Liver (tissue), 9 donors: Measurements from ENCODE around the gene TOM1L2. TPM values are rescaled to one million over a fixed set of nuclear protein-coding genes. Genes with fewer than 3 reads are reported as not detected.

Experiments
- DNase-seq: peaks from one replicate; pipeline ENCODE4 v3.0.0-alpha.2; 2017; ENCODE audit warnings: low spot score
- H3K27ac ChIP-seq, 2 donors: one replicate each; pipeline ENCODE4 v1.7.0; 2013; ENCODE audit warnings: inconsistent platforms in 2 of 2, low read length in 2 of 2, control low read depth in 1 of 2, low read depth in 1 of 2, mild to moderate bottlenecking in 1 of 2
- H3K27me3 ChIP-seq, 4 donors: one replicate each; pipeline versions ENCODE4 v1.6.1 to v1.7.0; 2013; ENCODE audit warnings: low read length in 3 of 4, inconsistent platforms in 1 of 4, mild to moderate bottlenecking in 1 of 4, moderate library complexity in 1 of 4; ENCODE audit not compliant: control insufficient read depth in 4 of 4, insufficient read depth in 4 of 4
- H3K36me3 ChIP-seq, 4 donors: one replicate each; pipeline versions ENCODE4 v1.6.1 to v1.7.0; 2013; ENCODE audit warnings: low read length in 3 of 4, mild to moderate bottlenecking in 3 of 4, low read depth in 1 of 4, moderate library complexity in 1 of 4; ENCODE audit not compliant: control insufficient read depth in 4 of 4, insufficient read depth in 3 of 4
- H3K4me1 ChIP-seq, 4 donors: one replicate each; pipeline versions ENCODE4 v1.6.1 to v1.7.0; 2013; ENCODE audit warnings: low read length in 3 of 4, mild to moderate bottlenecking in 3 of 4, moderate library complexity in 1 of 4; ENCODE audit not compliant: control insufficient read depth in 4 of 4, insufficient read depth in 4 of 4
- H3K4me3 ChIP-seq, 3 donors: one replicate each; pipeline versions ENCODE4 v1.6.1 to v1.7.0; 2013; ENCODE audit warnings: low read length in 3 of 3, control low read depth in 1 of 3, low read depth in 1 of 3, mild to moderate bottlenecking in 1 of 3
- H3K9ac ChIP-seq, 2 donors: one replicate each; pipeline ENCODE4 v1.7.0; 2013; ENCODE audit warnings: low read length in 2 of 2, mild to moderate bottlenecking in 2 of 2, moderate library complexity in 2 of 2, control low read depth in 1 of 2, low read depth in 1 of 2
- H3K9me3 ChIP-seq, 4 donors: one replicate each; pipeline versions ENCODE4 v1.6.1 to v1.7.0; 2013; ENCODE audit warnings: low read length in 3 of 4; ENCODE audit not compliant: control insufficient read depth in 4 of 4
- EGR1 ChIP-seq, 2 donors: IDR thresholded peaks; 2 replicates each; pipeline ENCODE4 v1.6.1; 2016 to 2018; ENCODE audit warnings: antibody characterized with exemption in 2 of 2, low read depth in 2 of 2
- FOXA1 ChIP-seq: IDR thresholded peaks from 2 replicates; pipeline ENCODE4 v1.6.1; 2016; ENCODE audit warnings: antibody characterized with exemption
- FOXA2 ChIP-seq: IDR thresholded peaks from 2 replicates; pipeline ENCODE4 v1.6.1; 2016; ENCODE audit warnings: antibody characterized with exemption
- GABPA ChIP-seq, 2 donors: IDR thresholded peaks in 1 of 2; conservative IDR thresholded peaks in 1 of 2; 2 replicates each; pipeline ENCODE4 v1.6.1; 2016; ENCODE audit warnings: antibody characterized with exemption in 2 of 2, mild to moderate bottlenecking in 1 of 2, moderate library complexity in 1 of 2
- HNF4A ChIP-seq, 2 donors: conservative IDR thresholded peaks; 2 replicates each; pipeline ENCODE4 v1.6.1; 2016; ENCODE audit warnings: antibody characterized with exemption in 2 of 2, mild to moderate bottlenecking in 2 of 2
- HNF4G ChIP-seq: IDR thresholded peaks from 2 replicates; pipeline ENCODE4 v1.6.1; 2016; ENCODE audit warnings: antibody characterized with exemption
- JUND ChIP-seq, 2 donors: IDR thresholded peaks; 2 replicates each; pipeline ENCODE4 v1.6.1; 2016; ENCODE audit warnings: antibody characterized with exemption in 2 of 2
- NR2F2 ChIP-seq: IDR thresholded peaks from 2 replicates; pipeline ENCODE4 v1.6.1; 2016; ENCODE audit warnings: antibody characterized with exemption
- RAD21 ChIP-seq, 2 donors: IDR thresholded peaks; 2 replicates each; pipeline ENCODE4 v1.6.1; 2016; ENCODE audit warnings: antibody characterized with exemption in 2 of 2, mild to moderate bottlenecking in 2 of 2
- RXRA ChIP-seq, 2 donors: IDR thresholded peaks; 2 replicates each; pipeline ENCODE4 v1.6.1; 2017 to 2018; ENCODE audit warnings: antibody characterized with exemption in 2 of 2, mild to moderate bottlenecking in 1 of 2
- SP1 ChIP-seq: IDR thresholded peaks from 2 replicates; pipeline ENCODE4 v1.6.1; 2018; ENCODE audit warnings: antibody characterized with exemption, mild to moderate bottlenecking
- TAF1 ChIP-seq: conservative IDR thresholded peaks from 2 replicates; pipeline ENCODE4 v1.6.1; 2016; ENCODE audit warnings: antibody characterized with exemption, mild to moderate bottlenecking
- YY1 ChIP-seq: IDR thresholded peaks from 2 replicates; pipeline ENCODE4 v1.6.1; 2016; ENCODE audit warnings: antibody characterized with exemption, mild to moderate bottlenecking
- WGBS: extraction: QIAGEN DNeasy Blood & Tissue Kit; methylation state at CpG from one replicate; pipeline ENCODE4 v1.1.7; 2013; 5-methylcytosine and 5-hydroxymethylcytosine counted together
- polyA plus RNA-seq, 2 donors: library from polyadenylated mRNA; stranded (reverse) in 1 of 2; unstranded in 1 of 2; fragments of 200-250 nt in 1 of 2; fragments of >200 nt in 1 of 2; fragmentation: Nextera tagmentation in 1 of 2; extraction: Ambion mirVana in 1 of 2; gene quantifications; one replicate each; pipeline versions ENCODE4 v1.2.1 to v1.2.3, GENCODE V29; 2013 to 2015
- total RNA-seq, 2 donors: library from RNA; depleted of rRNA; stranded (reverse); fragments of >200 nt; gene quantifications; one replicate each; pipeline ENCODE4 v1.2.3, GENCODE V29; 2014
- TF ChIP-seq, protein P1 (sequence below): IDR thresholded peaks from 2 replicates; pipeline ENCODE4 v1.6.1; 2016; ENCODE audit warnings: antibody characterized with exemption
- TF ChIP-seq, protein P2 (sequence below): IDR thresholded peaks from 2 replicates; pipeline ENCODE4 v1.6.1; 2016; ENCODE audit warnings: antibody characterized with exemption, mild to moderate bottlenecking
- TF ChIP-seq, protein P3 (sequence below): IDR thresholded peaks from 2 replicates; pipeline ENCODE4 v1.6.1; 2016; ENCODE audit warnings: antibody characterized with exemption
- TF ChIP-seq, protein P4 (sequence below): IDR thresholded peaks from 2 replicates; pipeline ENCODE4 v1.6.1; 2016; ENCODE audit warnings: antibody characterized with exemption
- TF ChIP-seq, protein P5 (sequence below): fragments of 150-350 bp; IDR thresholded peaks from 2 replicates; pipeline ENCODE4 v1.5.1; 2017; ENCODE audit warnings: improper control_type of control experiment, low read depth, low read length; ENCODE audit not compliant: missing input control
- donor health status: healthy.
- donor health status: healthy.
- donor health status: healthy.
- donor health status: healthy.
- donor health status: healthy.

TOM1L2 gene
- total and polyA plus RNA-seq, 4 donors = 5.0 to 24.0 (median 9.3) TPM

DNA sequence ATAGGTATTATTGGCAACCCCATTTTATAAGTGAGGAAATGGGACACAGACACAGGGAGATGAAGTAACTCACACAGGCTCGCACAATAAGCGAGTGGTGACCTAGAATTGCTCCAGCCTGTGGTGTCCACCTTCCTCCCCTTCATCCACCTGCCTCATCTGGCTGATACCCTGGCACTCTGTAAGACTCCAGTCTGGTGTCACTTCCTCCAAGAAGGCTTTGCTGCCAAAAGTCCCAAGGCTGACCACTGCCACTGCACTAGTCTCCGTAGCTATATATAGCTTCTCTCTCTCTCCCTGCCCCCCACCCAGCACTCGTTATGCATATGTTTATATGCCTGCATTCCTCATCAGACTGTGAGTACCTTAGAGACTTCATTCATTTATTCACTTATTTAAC is 69.3 kb downstream of the TOM1L2 start:
- Histone ChIP-seq H3K4me1 (peaks cover 15 to 50% (median 34%) of the 10 kb centered on the region in 4 donors), H3K36me3 (peaks cover 0 to 3% (median 0%) of the 10 kb centered on the region in 4 donors), H3K27ac (no peak overlapping the region), H3K9ac (no peak overlapping the region), H3K9me3 (no peaks in the 10 kb centered on the region), H3K27me3 (no peaks in the 10 kb centered on the region), H3K4me3 (no peak overlapping the region)
- no peak for DNase-seq
- 88% methylated on average over 4 of the region's 4 CpGs for WGBS
- TF ChIP-seq RXRA (IDR thresholded peaks at IDR 0.05) (no peak), GABPA (IDR thresholded peaks at IDR 0.05 in 1 of 2, conservative IDR thresholded peaks at IDR 0.05 in 1 of 2) (no peak), YY1 (no peak), FOXA2 (no peak), EGR1 (IDR thresholded peaks at IDR 0.05; ENCODE audit: low read depth in 2 of 2) (no peak), FOXA1 (no peak), TAF1 (no peak), HNF4G (no peak), SP1 (no peak), JUND (IDR thresholded peaks at IDR 0.05) (no peak), NR2F2 (no peak), RAD21 (IDR thresholded peaks at IDR 0.05) (no peak)
- TF ChIP-seq, protein P1, sequence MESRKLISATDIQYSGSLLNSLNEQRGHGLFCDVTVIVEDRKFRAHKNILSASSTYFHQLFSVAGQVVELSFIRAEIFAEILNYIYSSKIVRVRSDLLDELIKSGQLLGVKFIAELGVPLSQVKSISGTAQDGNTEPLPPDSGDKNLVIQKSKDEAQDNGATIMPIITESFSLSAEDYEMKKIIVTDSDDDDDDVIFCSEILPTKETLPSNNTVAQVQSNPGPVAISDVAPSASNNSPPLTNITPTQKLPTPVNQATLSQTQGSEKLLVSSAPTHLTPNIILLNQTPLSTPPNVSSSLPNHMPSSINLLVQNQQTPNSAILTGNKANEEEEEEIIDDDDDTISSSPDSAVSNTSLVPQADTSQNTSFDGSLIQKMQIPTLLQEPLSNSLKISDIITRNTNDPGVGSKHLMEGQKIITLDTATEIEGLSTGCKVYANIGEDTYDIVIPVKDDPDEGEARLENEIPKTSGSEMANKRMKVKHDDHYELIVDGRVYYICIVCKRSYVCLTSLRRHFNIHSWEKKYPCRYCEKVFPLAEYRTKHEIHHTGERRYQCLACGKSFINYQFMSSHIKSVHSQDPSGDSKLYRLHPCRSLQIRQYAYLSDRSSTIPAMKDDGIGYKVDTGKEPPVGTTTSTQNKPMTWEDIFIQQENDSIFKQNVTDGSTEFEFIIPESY = no peak
- TF ChIP-seq, protein P2, sequence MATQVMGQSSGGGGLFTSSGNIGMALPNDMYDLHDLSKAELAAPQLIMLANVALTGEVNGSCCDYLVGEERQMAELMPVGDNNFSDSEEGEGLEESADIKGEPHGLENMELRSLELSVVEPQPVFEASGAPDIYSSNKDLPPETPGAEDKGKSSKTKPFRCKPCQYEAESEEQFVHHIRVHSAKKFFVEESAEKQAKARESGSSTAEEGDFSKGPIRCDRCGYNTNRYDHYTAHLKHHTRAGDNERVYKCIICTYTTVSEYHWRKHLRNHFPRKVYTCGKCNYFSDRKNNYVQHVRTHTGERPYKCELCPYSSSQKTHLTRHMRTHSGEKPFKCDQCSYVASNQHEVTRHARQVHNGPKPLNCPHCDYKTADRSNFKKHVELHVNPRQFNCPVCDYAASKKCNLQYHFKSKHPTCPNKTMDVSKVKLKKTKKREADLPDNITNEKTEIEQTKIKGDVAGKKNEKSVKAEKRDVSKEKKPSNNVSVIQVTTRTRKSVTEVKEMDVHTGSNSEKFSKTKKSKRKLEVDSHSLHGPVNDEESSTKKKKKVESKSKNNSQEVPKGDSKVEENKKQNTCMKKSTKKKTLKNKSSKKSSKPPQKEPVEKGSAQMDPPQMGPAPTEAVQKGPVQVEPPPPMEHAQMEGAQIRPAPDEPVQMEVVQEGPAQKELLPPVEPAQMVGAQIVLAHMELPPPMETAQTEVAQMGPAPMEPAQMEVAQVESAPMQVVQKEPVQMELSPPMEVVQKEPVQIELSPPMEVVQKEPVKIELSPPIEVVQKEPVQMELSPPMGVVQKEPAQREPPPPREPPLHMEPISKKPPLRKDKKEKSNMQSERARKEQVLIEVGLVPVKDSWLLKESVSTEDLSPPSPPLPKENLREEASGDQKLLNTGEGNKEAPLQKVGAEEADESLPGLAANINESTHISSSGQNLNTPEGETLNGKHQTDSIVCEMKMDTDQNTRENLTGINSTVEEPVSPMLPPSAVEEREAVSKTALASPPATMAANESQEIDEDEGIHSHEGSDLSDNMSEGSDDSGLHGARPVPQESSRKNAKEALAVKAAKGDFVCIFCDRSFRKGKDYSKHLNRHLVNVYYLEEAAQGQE = no peak
- TF ChIP-seq, protein P3, sequence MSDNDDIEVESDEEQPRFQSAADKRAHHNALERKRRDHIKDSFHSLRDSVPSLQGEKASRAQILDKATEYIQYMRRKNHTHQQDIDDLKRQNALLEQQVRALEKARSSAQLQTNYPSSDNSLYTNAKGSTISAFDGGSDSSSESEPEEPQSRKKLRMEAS = no peak
- TF ChIP-seq, protein P4, sequence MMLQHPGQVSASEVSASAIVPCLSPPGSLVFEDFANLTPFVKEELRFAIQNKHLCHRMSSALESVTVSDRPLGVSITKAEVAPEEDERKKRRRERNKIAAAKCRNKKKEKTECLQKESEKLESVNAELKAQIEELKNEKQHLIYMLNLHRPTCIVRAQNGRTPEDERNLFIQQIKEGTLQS = no peak
- TF ChIP-seq, protein P5, sequence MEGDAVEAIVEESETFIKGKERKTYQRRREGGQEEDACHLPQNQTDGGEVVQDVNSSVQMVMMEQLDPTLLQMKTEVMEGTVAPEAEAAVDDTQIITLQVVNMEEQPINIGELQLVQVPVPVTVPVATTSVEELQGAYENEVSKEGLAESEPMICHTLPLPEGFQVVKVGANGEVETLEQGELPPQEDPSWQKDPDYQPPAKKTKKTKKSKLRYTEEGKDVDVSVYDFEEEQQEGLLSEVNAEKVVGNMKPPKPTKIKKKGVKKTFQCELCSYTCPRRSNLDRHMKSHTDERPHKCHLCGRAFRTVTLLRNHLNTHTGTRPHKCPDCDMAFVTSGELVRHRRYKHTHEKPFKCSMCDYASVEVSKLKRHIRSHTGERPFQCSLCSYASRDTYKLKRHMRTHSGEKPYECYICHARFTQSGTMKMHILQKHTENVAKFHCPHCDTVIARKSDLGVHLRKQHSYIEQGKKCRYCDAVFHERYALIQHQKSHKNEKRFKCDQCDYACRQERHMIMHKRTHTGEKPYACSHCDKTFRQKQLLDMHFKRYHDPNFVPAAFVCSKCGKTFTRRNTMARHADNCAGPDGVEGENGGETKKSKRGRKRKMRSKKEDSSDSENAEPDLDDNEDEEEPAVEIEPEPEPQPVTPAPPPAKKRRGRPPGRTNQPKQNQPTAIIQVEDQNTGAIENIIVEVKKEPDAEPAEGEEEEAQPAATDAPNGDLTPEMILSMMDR = no peak

DNA sequence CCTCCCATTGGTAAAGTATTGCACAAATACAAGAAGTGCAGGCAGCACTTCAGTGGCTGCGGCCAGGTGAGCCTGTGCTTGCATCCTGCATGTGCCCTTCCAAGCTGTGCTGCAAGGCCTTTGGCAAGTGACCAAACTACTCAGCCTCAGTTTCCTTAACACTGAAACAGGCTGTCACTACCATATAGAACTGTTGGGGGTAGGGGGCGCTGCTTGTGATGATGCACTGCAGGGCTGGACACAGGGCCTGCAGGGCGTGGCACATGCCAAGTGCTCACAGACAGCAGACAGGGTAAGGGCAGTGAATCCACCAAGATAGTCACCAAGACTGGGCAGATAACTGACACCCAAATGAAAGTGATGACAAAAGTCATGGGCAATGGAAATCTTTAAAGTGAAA is 69.8 kb downstream of the TOM1L2 start:
- Histone ChIP-seq H3K27ac (no peak overlapping the region), H3K9me3 (no peaks in the 10 kb centered on the region), H3K4me1 (peaks cover 15 to 52% (median 32%) of the 10 kb centered on the region in 4 donors), H3K4me3 (no peak overlapping the region), H3K36me3 (peaks cover 0 to 3% (median 0%) of the 10 kb centered on the region in 4 donors), H3K9ac (no peak overlapping the region), H3K27me3 (no peaks in the 10 kb centered on the region)
- DNase-seq = no peak
- WGBS = over 99% methylated on average over 3 of the region's 3 CpGs
- TF ChIP-seq, protein P2 = no peak
- TF ChIP-seq, protein P1 = no peak
- TF ChIP-seq SP1 (no peak), HNF4G (no peak), HNF4A (conservative IDR thresholded peaks at IDR 0.05) (no peak), JUND (IDR thresholded peaks at IDR 0.05) (no peak), FOXA1 (no peak), YY1 (no peak), FOXA2 (no peak), GABPA (IDR thresholded peaks at IDR 0.05 in 1 of 2, conservative IDR thresholded peaks at IDR 0.05 in 1 of 2) (no peak), EGR1 (IDR thresholded peaks at IDR 0.05; ENCODE audit: low read depth in 2 of 2) (no peak), NR2F2 (no peak)
- TF ChIP-seq, protein P3 = no peak
